ENCODE measurements around the gene LARGE2.

DNA sequence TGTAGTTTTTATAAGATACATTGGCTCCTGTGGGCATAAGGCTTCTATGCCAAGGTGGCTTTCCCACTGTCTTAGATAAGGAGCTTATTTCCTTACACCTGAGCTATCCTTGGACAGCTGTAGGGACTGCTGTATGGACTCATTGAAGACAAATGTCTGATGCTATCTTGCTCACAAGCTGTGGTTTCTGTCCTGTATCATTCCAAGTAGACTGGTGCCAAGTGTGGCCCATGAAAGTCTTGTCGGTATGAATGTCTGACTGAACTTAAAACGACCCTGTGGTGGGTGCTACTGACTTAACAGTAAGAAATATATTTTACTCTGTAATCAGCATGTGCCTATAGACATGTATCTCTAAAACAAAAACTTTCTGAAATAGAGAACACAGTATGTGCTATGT lies 45.0 kb downstream of the LARGE2 start:
- TF ChIP-seq POLR2A (IDR thresholded peaks at IDR 0.05) (no peak), POLR2AphosphoS5 (IDR thresholded peaks at IDR 0.05) (no peak)
- TF ChIP-seq, protein P1, sequence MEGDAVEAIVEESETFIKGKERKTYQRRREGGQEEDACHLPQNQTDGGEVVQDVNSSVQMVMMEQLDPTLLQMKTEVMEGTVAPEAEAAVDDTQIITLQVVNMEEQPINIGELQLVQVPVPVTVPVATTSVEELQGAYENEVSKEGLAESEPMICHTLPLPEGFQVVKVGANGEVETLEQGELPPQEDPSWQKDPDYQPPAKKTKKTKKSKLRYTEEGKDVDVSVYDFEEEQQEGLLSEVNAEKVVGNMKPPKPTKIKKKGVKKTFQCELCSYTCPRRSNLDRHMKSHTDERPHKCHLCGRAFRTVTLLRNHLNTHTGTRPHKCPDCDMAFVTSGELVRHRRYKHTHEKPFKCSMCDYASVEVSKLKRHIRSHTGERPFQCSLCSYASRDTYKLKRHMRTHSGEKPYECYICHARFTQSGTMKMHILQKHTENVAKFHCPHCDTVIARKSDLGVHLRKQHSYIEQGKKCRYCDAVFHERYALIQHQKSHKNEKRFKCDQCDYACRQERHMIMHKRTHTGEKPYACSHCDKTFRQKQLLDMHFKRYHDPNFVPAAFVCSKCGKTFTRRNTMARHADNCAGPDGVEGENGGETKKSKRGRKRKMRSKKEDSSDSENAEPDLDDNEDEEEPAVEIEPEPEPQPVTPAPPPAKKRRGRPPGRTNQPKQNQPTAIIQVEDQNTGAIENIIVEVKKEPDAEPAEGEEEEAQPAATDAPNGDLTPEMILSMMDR (IDR thresholded peaks at IDR 0.05): no peak

All from gastroesophageal sphincter (tissue), 3 donors.